H1 (cell line): ENCODE results near the gene ZNF414. TPM values are rescaled to one million over a fixed set of nuclear protein-coding genes. Genes with fewer than 3 reads are reported as not detected.

Experiments used
- JUN ChIP-seq: IDR thresholded peaks from 2 replicates; pipeline ENCODE4 v1.6.1; 2011; ENCODE audit warnings: low read depth, mild to moderate bottlenecking, improper control_type of control experiment, low read length
- JUND ChIP-seq: IDR thresholded peaks from 2 replicates; pipeline ENCODE4 v1.6.1; 2011; ENCODE audit warnings: mild to moderate bottlenecking, improper control_type of control experiment, low read length
- NANOG ChIP-seq: IDR thresholded peaks from 2 replicates; pipeline ENCODE4 v1.6.1; 2011; ENCODE audit warnings: low read length, low read depth, mild to moderate bottlenecking, inconsistent platforms; ENCODE audit not compliant: insufficient read depth, poor library complexity, severe bottlenecking
- SIN3A ChIP-seq, 2 experiments: IDR thresholded peaks in 1 of 2; conservative IDR thresholded peaks in 1 of 2; 2 replicates each; pipeline ENCODE4 v1.6.1; 2011 to 2012; ENCODE audit warnings: low read length in 2 of 2, improper control_type of control experiment in 1 of 2, low read depth in 1 of 2, mild to moderate bottlenecking in 1 of 2
- TCF12 ChIP-seq: IDR thresholded peaks from 2 replicates; pipeline ENCODE4 v1.6.1; 2011; ENCODE audit warnings: low read depth, mild to moderate bottlenecking, low read length
- polyA plus RNA-seq, 7 experiments: library from polyadenylated mRNA; depleted of rRNA in 3 of 7; stranded (reverse) in 5 of 7; unstranded in 2 of 7; fragments of >200 nt in 5 of 7; fragments of 200-250 nt in 2 of 7; gene quantifications; 1 replicate in 5 of 7; 2 replicates in 1 of 7; 4 replicates in 1 of 7; pipeline versions ENCODE4 v1.2.1 to v1.2.3, GENCODE V29; 2011 to 2013; ENCODE audit warnings: missing spikeins in 2 of 7, mixed read lengths in 2 of 7
- total RNA-seq: library from RNA; stranded (reverse); fragmentation: NEBNext Ultra II Directional; extraction: Animal tissue kit (Norgen Biotek cat#: 25700); gene quantifications from 2 replicates; pipeline ENCODE4 v1.2.1, GENCODE V29; 2021
- TF ChIP-seq, protein P1 (sequence below): fragments of 300-600 bp; sonication (generic); IDR thresholded peaks from 2 replicates; pipeline ENCODE4 v1.7.1; 2012; ENCODE audit warnings: low read length, moderate library complexity, mild to moderate bottlenecking, inconsistent platforms; ENCODE audit not compliant: insufficient replicate concordance
- TF ChIP-seq, protein P2 (sequence below): IDR thresholded peaks from 2 replicates; pipeline ENCODE4 v1.6.1; 2012; ENCODE audit warnings: low read length, inconsistent platforms

ZNF414 gene
- total and polyA plus RNA-seq, 2 of the 8 experiments (the other 6 are each of a cell fraction or from before 2014, with no cell fraction given) = 9.7 to 26.8 TPM

- TF ChIP-seq, protein P1, sequence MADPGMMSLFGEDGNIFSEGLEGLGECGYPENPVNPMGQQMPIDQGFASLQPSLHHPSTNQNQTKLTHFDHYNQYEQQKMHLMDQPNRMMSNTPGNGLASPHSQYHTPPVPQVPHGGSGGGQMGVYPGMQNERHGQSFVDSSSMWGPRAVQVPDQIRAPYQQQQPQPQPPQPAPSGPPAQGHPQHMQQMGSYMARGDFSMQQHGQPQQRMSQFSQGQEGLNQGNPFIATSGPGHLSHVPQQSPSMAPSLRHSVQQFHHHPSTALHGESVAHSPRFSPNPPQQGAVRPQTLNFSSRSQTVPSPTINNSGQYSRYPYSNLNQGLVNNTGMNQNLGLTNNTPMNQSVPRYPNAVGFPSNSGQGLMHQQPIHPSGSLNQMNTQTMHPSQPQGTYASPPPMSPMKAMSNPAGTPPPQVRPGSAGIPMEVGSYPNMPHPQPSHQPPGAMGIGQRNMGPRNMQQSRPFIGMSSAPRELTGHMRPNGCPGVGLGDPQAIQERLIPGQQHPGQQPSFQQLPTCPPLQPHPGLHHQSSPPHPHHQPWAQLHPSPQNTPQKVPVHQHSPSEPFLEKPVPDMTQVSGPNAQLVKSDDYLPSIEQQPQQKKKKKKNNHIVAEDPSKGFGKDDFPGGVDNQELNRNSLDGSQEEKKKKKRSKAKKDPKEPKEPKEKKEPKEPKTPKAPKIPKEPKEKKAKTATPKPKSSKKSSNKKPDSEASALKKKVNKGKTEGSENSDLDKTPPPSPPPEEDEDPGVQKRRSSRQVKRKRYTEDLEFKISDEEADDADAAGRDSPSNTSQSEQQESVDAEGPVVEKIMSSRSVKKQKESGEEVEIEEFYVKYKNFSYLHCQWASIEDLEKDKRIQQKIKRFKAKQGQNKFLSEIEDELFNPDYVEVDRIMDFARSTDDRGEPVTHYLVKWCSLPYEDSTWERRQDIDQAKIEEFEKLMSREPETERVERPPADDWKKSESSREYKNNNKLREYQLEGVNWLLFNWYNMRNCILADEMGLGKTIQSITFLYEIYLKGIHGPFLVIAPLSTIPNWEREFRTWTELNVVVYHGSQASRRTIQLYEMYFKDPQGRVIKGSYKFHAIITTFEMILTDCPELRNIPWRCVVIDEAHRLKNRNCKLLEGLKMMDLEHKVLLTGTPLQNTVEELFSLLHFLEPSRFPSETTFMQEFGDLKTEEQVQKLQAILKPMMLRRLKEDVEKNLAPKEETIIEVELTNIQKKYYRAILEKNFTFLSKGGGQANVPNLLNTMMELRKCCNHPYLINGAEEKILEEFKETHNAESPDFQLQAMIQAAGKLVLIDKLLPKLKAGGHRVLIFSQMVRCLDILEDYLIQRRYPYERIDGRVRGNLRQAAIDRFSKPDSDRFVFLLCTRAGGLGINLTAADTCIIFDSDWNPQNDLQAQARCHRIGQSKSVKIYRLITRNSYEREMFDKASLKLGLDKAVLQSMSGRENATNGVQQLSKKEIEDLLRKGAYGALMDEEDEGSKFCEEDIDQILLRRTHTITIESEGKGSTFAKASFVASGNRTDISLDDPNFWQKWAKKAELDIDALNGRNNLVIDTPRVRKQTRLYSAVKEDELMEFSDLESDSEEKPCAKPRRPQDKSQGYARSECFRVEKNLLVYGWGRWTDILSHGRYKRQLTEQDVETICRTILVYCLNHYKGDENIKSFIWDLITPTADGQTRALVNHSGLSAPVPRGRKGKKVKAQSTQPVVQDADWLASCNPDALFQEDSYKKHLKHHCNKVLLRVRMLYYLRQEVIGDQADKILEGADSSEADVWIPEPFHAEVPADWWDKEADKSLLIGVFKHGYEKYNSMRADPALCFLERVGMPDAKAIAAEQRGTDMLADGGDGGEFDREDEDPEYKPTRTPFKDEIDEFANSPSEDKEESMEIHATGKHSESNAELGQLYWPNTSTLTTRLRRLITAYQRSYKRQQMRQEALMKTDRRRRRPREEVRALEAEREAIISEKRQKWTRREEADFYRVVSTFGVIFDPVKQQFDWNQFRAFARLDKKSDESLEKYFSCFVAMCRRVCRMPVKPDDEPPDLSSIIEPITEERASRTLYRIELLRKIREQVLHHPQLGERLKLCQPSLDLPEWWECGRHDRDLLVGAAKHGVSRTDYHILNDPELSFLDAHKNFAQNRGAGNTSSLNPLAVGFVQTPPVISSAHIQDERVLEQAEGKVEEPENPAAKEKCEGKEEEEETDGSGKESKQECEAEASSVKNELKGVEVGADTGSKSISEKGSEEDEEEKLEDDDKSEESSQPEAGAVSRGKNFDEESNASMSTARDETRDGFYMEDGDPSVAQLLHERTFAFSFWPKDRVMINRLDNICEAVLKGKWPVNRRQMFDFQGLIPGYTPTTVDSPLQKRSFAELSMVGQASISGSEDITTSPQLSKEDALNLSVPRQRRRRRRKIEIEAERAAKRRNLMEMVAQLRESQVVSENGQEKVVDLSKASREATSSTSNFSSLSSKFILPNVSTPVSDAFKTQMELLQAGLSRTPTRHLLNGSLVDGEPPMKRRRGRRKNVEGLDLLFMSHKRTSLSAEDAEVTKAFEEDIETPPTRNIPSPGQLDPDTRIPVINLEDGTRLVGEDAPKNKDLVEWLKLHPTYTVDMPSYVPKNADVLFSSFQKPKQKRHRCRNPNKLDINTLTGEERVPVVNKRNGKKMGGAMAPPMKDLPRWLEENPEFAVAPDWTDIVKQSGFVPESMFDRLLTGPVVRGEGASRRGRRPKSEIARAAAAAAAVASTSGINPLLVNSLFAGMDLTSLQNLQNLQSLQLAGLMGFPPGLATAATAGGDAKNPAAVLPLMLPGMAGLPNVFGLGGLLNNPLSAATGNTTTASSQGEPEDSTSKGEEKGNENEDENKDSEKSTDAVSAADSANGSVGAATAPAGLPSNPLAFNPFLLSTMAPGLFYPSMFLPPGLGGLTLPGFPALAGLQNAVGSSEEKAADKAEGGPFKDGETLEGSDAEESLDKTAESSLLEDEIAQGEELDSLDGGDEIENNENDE = no peak
- TF ChIP-seq, protein P2, sequence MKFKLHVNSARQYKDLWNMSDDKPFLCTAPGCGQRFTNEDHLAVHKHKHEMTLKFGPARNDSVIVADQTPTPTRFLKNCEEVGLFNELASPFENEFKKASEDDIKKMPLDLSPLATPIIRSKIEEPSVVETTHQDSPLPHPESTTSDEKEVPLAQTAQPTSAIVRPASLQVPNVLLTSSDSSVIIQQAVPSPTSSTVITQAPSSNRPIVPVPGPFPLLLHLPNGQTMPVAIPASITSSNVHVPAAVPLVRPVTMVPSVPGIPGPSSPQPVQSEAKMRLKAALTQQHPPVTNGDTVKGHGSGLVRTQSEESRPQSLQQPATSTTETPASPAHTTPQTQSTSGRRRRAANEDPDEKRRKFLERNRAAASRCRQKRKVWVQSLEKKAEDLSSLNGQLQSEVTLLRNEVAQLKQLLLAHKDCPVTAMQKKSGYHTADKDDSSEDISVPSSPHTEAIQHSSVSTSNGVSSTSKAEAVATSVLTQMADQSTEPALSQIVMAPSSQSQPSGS = no peak
- TF ChIP-seq TCF12 (no peak), JUN (no peak), JUND (no peak), SIN3A (conservative IDR thresholded peaks at IDR 0.05 in 1 of 2, IDR thresholded peaks at IDR 0.05 in 1 of 2; ENCODE audit: low read depth in 1 of 2, low read length in 2 of 2) (no peak), NANOG (no peak)
Observed at GRCh38 chr19:8481616-8482015, 32.4 kb downstream of the ZNF414 start (continued).
